ENCODE results near the gene SDR42E2. TPM values are rescaled to one million over a fixed set of nuclear protein-coding genes. Genes with fewer than 3 reads are reported as not detected.

The SDR42E2 gene
- total and polyA plus RNA-seq, 2 of the 8 experiments (the other 6 are each of a cell fraction or from before 2014, with no cell fraction given): 0.08 TPM; not detected in 1

DNA sequence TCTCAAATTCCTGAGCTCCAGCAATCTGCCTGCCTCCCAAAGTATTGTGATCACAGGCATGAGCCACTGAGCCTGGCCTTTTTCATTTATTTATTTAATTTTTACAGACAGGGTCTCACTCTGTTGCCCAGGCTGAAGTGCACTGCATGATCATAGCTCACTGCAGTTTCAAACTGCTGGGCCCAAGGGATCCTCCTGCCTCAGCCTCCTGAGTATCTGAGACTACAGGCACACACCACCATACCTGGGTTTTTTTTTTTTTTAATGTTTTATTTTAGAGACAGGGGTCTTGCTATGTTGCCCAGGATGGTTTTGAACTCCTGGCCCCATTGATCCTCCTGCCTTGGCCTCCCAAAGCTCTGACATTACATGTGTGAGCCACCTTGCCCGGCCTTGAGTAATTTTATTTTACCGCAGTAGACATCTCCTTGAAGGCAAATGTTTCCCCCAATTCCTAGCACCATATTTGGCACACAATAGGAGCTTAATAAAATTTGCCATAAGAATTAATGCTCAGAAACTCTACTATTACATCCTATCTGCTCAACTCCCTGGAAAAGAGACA is 41.9 kb downstream of the SDR42E2 start:
- Histone ChIP-seq H3K56ac (replicated peaks; ENCODE audit: insufficient read length, low read depth, low read length) (no peak overlapping the region), H2AFZ (ENCODE audit: low read length) (no peak overlapping the region), H2BK5ac (ENCODE audit: low read depth, low read length) (no peak overlapping the region), H2BK120ac (replicated peaks; ENCODE audit: low read depth, low read length) (no peak overlapping the region), H3K23me2 (ENCODE audit: low read depth, low read length) (peaks cover 6% of the 10 kb centered on the region), H3K9ac (replicated peaks in 1 of 4; ENCODE audit: extremely low read depth in 1 of 4, low read depth in 3 of 4, low read length in 3 of 4) (no peak overlapping the region), H3K23ac (ENCODE audit: insufficient read length) (no peak overlapping the region), H2BK15ac (ENCODE audit: low read length) (no peak overlapping the region), H3K79me1 (ENCODE audit: low read depth, low read length) (no peaks in the 10 kb centered on the region; the same call in 1 of the 2 replicates), H4K20me1 (replicated peaks in 1 of 2; ENCODE audit: control insufficient read depth in 1 of 2, insufficient read depth in 2 of 2, low read length in 2 of 2) (peaks cover 0 to 2% of the 10 kb centered on the region in 2 experiments), H2BK12ac (ENCODE audit: low read depth, low read length) (no peak overlapping the region), H2AK5ac (ENCODE audit: low read depth, low read length) (no peak overlapping the region), H3K4me1 (replicated peaks in 1 of 4; ENCODE audit: control insufficient read depth in 3 of 4, insufficient read depth in 4 of 4, low read length in 3 of 4) (peaks cover 0 to 7% (median 4%) of the 10 kb centered on the region in 4 experiments; a peak in 5 of 7 replicates), H3K79me2 (ENCODE audit: control insufficient read depth in 1 of 2, insufficient read depth in 2 of 2, low read length in 2 of 2) (peaks cover 3 to 20% of the 10 kb centered on the region in 2 experiments; a peak in 3 of 4 replicates), H3K27me3 (replicated peaks in 1 of 4; ENCODE audit: control insufficient read depth in 3 of 4, extremely low read depth in 1 of 4, insufficient read depth in 3 of 4, low read length in 3 of 4) (no peaks in the 10 kb centered on the region), H2BK20ac (ENCODE audit: low read length) (no peak overlapping the region), H3K14ac (ENCODE audit: insufficient read length) (no peak overlapping the region), H3K27ac (ENCODE audit: low read depth, low read length) (no peak overlapping the region), H4K91ac (replicated peaks; ENCODE audit: insufficient read length, low read length) (no peak overlapping the region), H3K4me3 (ENCODE audit: extremely low read depth in 1 of 4, insufficient read depth in 2 of 4, low read depth in 3 of 4, low read length in 4 of 4) (no peak overlapping the region), H3K4ac (replicated peaks; ENCODE audit: insufficient read length, low read depth, low read length) (no peak overlapping the region), H4K5ac (ENCODE audit: insufficient read length, low read depth, low read length) (no peak overlapping the region), H3K18ac (ENCODE audit: extremely low read depth, low read length) (no peak overlapping the region), H3K36me3 (ENCODE audit: control insufficient read depth in 2 of 4, insufficient read depth in 4 of 4, low read length in 3 of 4) (no peaks in the 10 kb centered on the region), H4K8ac (ENCODE audit: extremely low read depth, insufficient read depth, low read length) (no peak overlapping the region), H3K9me3 (ENCODE audit: insufficient read depth in 2 of 2, low read depth in 1 of 2, low read length in 1 of 2) (no peaks in the 10 kb centered on the region), H3K4me2 (ENCODE audit: insufficient read depth in 1 of 2, low read depth in 2 of 2, low read length in 2 of 2) (no peak overlapping the region)
- DNase-seq (ENCODE audit: low read depth in 1 of 2, low spot score in 2 of 2) (no peak), FAIRE-seq (no peak)
- POLR2A ChIA-PET (ENCODE audit: partially characterized antibody): interaction anchor here (0.7 to 3.0 kb wide), 6 partner anchors 12 to 174 kb away, joined by 3 to 18 read pairs (median 5); partner anchors contain the start of gene POLR3E
- WGBS, 2 experiments (ENCODE audit: extremely low coverage in 1 of 2, insufficient coverage in 1 of 2, insufficient read length in 1 of 2, insufficient replicate concordance in 2 of 2, low coverage in 1 of 2, low lambda C conversion rate in 2 of 2, missing lambda C conversion rate in 1 of 2): 88% methylated on average over 2 of the region's 2 CpGs; no CpG with 5 or more reads in 1 of the 2 experiments
- CTCF ChIA-PET (ENCODE audit: partially characterized antibody): interaction anchor here (0.7 to 11.1 kb wide), 8 partner anchors 9 to 509 kb away, joined by 3 to 66 read pairs (median 4); partner anchors contain the start of gene POLR3E
- no peak for TF ChIP-seq TEAD4 (IDR thresholded peaks at IDR 0.05; ENCODE audit: low read depth, low read length)
- no peak for TF ChIP-seq SP4 (IDR thresholded peaks at IDR 0.05; ENCODE audit: low read length)
- TF ChIP-seq, protein P1, sequence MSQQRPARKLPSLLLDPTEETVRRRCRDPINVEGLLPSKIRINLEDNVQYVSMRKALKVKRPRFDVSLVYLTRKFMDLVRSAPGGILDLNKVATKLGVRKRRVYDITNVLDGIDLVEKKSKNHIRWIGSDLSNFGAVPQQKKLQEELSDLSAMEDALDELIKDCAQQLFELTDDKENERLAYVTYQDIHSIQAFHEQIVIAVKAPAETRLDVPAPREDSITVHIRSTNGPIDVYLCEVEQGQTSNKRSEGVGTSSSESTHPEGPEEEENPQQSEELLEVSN (IDR thresholded peaks at IDR 0.05): no peak
